PC-9 (cell line): ENCODE results near the gene NAA38.

Source experiments
- CTCF ChIP-seq: fragments of 200-600 bp; sonication (generic); conservative IDR thresholded peaks from 2 replicates; pipeline ENCODE4 v1.6.1; 2017; ENCODE audit warnings: mixed run types, antibody characterized with exemption, mild to moderate bottlenecking, moderate library complexity
- EZH2 ChIP-seq: fragments of 200-600 bp; sonication (generic); IDR thresholded peaks from 2 replicates; pipeline ENCODE4 v1.8.0; 2017; ENCODE audit warnings: antibody characterized with exemption, low read depth

- TF ChIP-seq EZH2, result no peak
- TF ChIP-seq CTCF, result no peak
Observed at GRCh38 chr17:7854078-7854777, 3.1 kb downstream of the NAA38 start.
